HEK293T (cell line): ENCODE data around the gene NDUFV1.

ENCODE experiments used
- BHLHE40 ChIP-seq: fragments of 450-650 bp; IDR thresholded peaks from 2 replicates; pipeline ENCODE4 v1.6.1; 2016; ENCODE audit warnings: mild to moderate bottlenecking, moderate library complexity, borderline replicate concordance
- NFRKB ChIP-seq: fragments of 450-650 bp; IDR thresholded peaks from 2 replicates; pipeline ENCODE4 v1.6.1; 2016; ENCODE audit warnings: mild to moderate bottlenecking, moderate library complexity
- SP1 ChIP-seq: fragments of 450-650 bp; IDR thresholded peaks from 2 replicates; pipeline ENCODE4 v1.6.1; 2017

- TF ChIP-seq SP1: no peak
- no peak for TF ChIP-seq BHLHE40
- TF ChIP-seq NFRKB: no peak
These were observed 22.1 kb downstream of the NDUFV1 start for GRCh38 chr11:67628710-67629385.
